Activated CD8-positive, alpha-beta memory T cell treated with anti-CD3 and anti-CD28 coated beads, Interleukin-2, amount 50 U/mL, for 1 hour (primary cell): Measurements from ENCODE around the gene PDE6A.
"Not testable (repeated sequence)": the region's sequence is repeated elsewhere in the genome, so short reads cannot be mapped to it uniquely, and the experiment has no call there.

ENCODE experiments used
- DNase-seq: peaks from one replicate; pipeline ENCODE4 v3.0.0-alpha.2; 2020; ENCODE audit errors: extremely low read depth

Gene PDE6A

GRCh38 chr5:149863176-149863575 lies 81.4 kb downstream of the PDE6A start:
- DNase-seq, result no peak

GRCh38 chr5:149860801-149861322 lies 83.7 kb downstream of the PDE6A start:
- DNase-seq, result no peak

- DNase-seq, result no peak
These were observed 84.8 kb downstream of the PDE6A start for GRCh38 chr5:149859746-149860145.

GRCh38 chr5:149858481-149858880 lies 86.1 kb downstream of the PDE6A start:
- not testable (repeated sequence) for DNase-seq

- DNase-seq, result no peak
These were observed 87.1 kb downstream of the PDE6A start for GRCh38 chr5:149857499-149857898.

- DNase-seq, result no peak
These were observed 89.2 kb downstream of the PDE6A start for GRCh38 chr5:149855366-149855765.

GRCh38 chr5:149854866-149855265 lies 89.7 kb downstream of the PDE6A start:
- DNase-seq, result no peak

GRCh38 chr5:149853701-149854100 lies 90.9 kb downstream of the PDE6A start:
- DNase-seq, result no peak

GRCh38 chr5:149853331-149853648 lies 91.3 kb downstream of the PDE6A start:
- DNase-seq, result no peak

- no peak for DNase-seq
These were observed 91.8 kb downstream of the PDE6A start for GRCh38 chr5:149852641-149853330.

- no peak for DNase-seq
These were observed 93.4 kb downstream of the PDE6A start for GRCh38 chr5:149851211-149851610.

GRCh38 chr5:149849966-149850910 lies 94.4 kb downstream of the PDE6A start:
- no peak for DNase-seq

- no peak for DNase-seq
These were observed 95.2 kb downstream of the PDE6A start for GRCh38 chr5:149849280-149849965.

GRCh38 chr5:149847611-149848010 lies 97.0 kb downstream of the PDE6A start:
- no peak for DNase-seq

GRCh38 chr5:149846021-149846420 lies 98.6 kb downstream of the PDE6A start:
- DNase-seq, result no peak

GRCh38 chr5:149845601-149846000 lies 99.0 kb downstream of the PDE6A start:
- no peak for DNase-seq

GRCh38 chr5:149841851-149842793 lies 102.5 kb downstream of the PDE6A start:
- no peak for DNase-seq

GRCh38 chr5:149840226-149840825 lies 104.3 kb downstream of the PDE6A start:
- no peak for DNase-seq

GRCh38 chr5:149839761-149840160 lies 104.8 kb downstream of the PDE6A start:
- no peak for DNase-seq

- DNase-seq, result no peak
These were observed 105.5 kb downstream of the PDE6A start for GRCh38 chr5:149838881-149839739.
